ENCODE results near the gene OR51I2. TPM values are rescaled to one million over a fixed set of nuclear protein-coding genes. Genes with fewer than 3 reads are reported as not detected.

The OR51I2 gene
- total and polyA plus RNA-seq, 12 donors: not detected

- no peaks in the 10 kb centered on the region for H3K4me1 ChIP-seq
- no peaks in the 10 kb centered on the region for H3K27me3 ChIP-seq
- no peak overlapping the region for H3K4me3 ChIP-seq
- no peaks in the 10 kb centered on the region for H3K36me3 ChIP-seq
- H3K27ac ChIP-seq: no peak overlapping the region
- ATAC-seq (no peak), DNase-seq (no peak)
- 58 to 76% methylated on average over 3 of the region's 3 CpGs for WGBS, 2 donors
- TF ChIP-seq, protein P1, sequence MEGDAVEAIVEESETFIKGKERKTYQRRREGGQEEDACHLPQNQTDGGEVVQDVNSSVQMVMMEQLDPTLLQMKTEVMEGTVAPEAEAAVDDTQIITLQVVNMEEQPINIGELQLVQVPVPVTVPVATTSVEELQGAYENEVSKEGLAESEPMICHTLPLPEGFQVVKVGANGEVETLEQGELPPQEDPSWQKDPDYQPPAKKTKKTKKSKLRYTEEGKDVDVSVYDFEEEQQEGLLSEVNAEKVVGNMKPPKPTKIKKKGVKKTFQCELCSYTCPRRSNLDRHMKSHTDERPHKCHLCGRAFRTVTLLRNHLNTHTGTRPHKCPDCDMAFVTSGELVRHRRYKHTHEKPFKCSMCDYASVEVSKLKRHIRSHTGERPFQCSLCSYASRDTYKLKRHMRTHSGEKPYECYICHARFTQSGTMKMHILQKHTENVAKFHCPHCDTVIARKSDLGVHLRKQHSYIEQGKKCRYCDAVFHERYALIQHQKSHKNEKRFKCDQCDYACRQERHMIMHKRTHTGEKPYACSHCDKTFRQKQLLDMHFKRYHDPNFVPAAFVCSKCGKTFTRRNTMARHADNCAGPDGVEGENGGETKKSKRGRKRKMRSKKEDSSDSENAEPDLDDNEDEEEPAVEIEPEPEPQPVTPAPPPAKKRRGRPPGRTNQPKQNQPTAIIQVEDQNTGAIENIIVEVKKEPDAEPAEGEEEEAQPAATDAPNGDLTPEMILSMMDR (IDR thresholded peaks at IDR 0.05): no peak
- intact Hi-C loops (cut with DNase I): no loop called here
- no peaks in the 10 kb centered on the region for H3K9me3 ChIP-seq
These were observed 26.0 kb upstream of the OR51I2 start for GRCh38 chr11:5423131-5423530.

DNA sequence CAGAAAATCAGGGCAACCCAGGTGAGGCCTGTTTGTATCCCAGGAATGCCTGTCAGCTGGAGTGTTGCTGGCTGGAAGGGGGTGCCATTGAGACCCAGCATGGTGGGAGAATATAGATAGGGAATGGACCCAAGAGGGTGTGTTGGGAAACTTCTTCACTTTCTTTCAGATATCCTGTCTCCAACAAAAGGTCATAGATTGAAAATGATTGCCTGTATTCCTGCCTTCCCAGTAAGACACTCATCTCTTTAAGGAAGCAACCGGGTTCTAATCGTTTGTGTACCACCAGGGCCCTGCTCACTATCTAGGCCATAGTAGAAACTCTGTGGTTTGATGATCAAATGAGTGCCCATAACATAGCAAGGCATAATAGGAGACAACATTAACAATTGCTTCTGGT, 7.7 kb upstream of the OR51I2 start, which contains the start of gene OR51I1:
Gene OR51I1, minus strand, starts transcription at position 101 of the 400 bp plus-strand sequence. Its CDS starts 0 bp downstream, at position 101.
- H3K9me3 ChIP-seq: no peaks in the 10 kb centered on the region
- intact Hi-C loops (cut with DNase I): no loop called here
- DNase-seq: no peak
- WGBS, 2 donors: 27 to 36% methylated on average over 2 of the region's 2 CpGs
- H3K27me3 ChIP-seq: no peaks in the 10 kb centered on the region
- TF ChIP-seq, protein P1 (IDR thresholded peaks at IDR 0.05): no peak
- no peaks in the 10 kb centered on the region for H3K36me3 ChIP-seq
- no peak for ATAC-seq
- H3K4me1 ChIP-seq: no peaks in the 10 kb centered on the region
- H3K4me3 ChIP-seq: no peak within 1 kb of the TSS
- H3K27ac ChIP-seq: no peak within 1 kb of the TSS

- intact Hi-C loops (cut with DNase I): no loop called here
- Histone ChIP-seq H3K27ac (no peak overlapping the region), H3K9me3 (no peaks in the 10 kb centered on the region), H3K4me1 (no peaks in the 10 kb centered on the region), H3K4me3 (no peak overlapping the region), H3K36me3 (no peaks in the 10 kb centered on the region), H3K27me3 (no peaks in the 10 kb centered on the region)
- 47 to 57% methylated on average over 2 of the region's 2 CpGs for WGBS, 2 donors
- DNase-seq: no peak
- TF ChIP-seq, protein P1 (IDR thresholded peaks at IDR 0.05): no peak
- ATAC-seq: no peak
These were observed 5.2 kb upstream of the OR51I2 start for GRCh38 chr11:5443835-5444393.

DNA sequence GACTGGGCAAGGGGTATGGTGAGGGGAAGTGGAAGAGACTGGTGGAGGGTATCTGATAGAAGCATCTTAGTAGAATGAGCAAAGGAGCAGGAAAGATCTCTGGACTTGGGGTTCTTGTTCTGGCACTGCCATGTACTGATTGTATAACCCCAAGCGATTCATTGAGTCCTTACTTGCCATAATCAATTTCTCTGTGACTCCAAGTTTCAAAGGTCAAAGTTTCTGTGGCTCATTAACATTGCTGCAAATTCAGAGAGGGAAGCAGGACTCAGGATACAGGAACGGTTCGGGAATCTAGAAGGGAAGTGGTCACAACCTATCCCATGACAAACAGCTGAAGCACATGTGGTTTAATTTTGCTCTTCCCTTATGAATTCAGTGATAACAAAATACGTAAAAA, 309 bp downstream of the OR51I2 start:
- 78 to 84% methylated on average over 4 of the region's 4 CpGs for WGBS, 2 donors
- DNase-seq: no peak
- Histone ChIP-seq H3K4me1 (no peaks in the 10 kb centered on the region), H3K27ac (no peak overlapping the region), H3K4me3 (no peak overlapping the region), H3K27me3 (no peaks in the 10 kb centered on the region), H3K36me3 (no peaks in the 10 kb centered on the region), H3K9me3 (no peaks in the 10 kb centered on the region)
- ATAC-seq: no peak
- TF ChIP-seq, protein P1 (IDR thresholded peaks at IDR 0.05): no peak
- intact Hi-C loops (cut with DNase I): loop anchor here in 1 of 10 donors (2.0 kb wide), 1 partner anchor 13 kb away; no protein-coding TSS in a partner anchor

All from heart right ventricle (tissue), 16 donors.